ENCODE results near the gene KLF16.

- no peak for TF ChIP-seq EP300 (IDR thresholded peaks at IDR 0.05)
- TF ChIP-seq, protein P1, sequence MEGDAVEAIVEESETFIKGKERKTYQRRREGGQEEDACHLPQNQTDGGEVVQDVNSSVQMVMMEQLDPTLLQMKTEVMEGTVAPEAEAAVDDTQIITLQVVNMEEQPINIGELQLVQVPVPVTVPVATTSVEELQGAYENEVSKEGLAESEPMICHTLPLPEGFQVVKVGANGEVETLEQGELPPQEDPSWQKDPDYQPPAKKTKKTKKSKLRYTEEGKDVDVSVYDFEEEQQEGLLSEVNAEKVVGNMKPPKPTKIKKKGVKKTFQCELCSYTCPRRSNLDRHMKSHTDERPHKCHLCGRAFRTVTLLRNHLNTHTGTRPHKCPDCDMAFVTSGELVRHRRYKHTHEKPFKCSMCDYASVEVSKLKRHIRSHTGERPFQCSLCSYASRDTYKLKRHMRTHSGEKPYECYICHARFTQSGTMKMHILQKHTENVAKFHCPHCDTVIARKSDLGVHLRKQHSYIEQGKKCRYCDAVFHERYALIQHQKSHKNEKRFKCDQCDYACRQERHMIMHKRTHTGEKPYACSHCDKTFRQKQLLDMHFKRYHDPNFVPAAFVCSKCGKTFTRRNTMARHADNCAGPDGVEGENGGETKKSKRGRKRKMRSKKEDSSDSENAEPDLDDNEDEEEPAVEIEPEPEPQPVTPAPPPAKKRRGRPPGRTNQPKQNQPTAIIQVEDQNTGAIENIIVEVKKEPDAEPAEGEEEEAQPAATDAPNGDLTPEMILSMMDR (IDR thresholded peaks at IDR 0.05) = no peak
- TF ChIP-seq POLR2AphosphoS5 (IDR thresholded peaks at IDR 0.05) = no peak
- no peak for TF ChIP-seq POLR2A (IDR thresholded peaks at IDR 0.05)
Measured at GRCh38 chr19:1852581-1853128, 10.7 kb downstream of the KLF16 start.

All from gastroesophageal sphincter (tissue), 3 donors.